ENCODE data around the gene STUM. TPM values are rescaled to one million over a fixed set of nuclear protein-coding genes. Genes with fewer than 3 reads are reported as not detected.

The STUM gene
- total and polyA plus RNA-seq, 10 of the 15 experiments (the other 5 are each of a cell fraction or from before 2014, with no cell fraction given): under 0.01 to 0.15 (median 0.09) TPM; not detected in 5

GRCh38 chr1:226631229-226632000, 82.9 kb downstream of the STUM start:
- Histone ChIP-seq H3K4me2 (ENCODE audit: control insufficient read depth, insufficient read depth) (no peak overlapping the region), H3K9me3 (replicated peaks; ENCODE audit: control insufficient read depth, insufficient read depth, low read length) (no peaks in the 10 kb centered on the region; the same call in 2 of the 3 replicates), H3K4me1 (ENCODE audit: control insufficient read depth, insufficient read depth, low read length) (peaks cover 27% of the 10 kb centered on the region), H3K79me2 (ENCODE audit: control insufficient read depth, insufficient read depth, low read length) (no peaks in the 10 kb centered on the region), H3K4me3 (no peak overlapping the region), H3K36me3 (ENCODE audit: control insufficient read depth in 2 of 2, insufficient read depth in 2 of 2, low read length in 1 of 2) (peaks cover 6 to 11% of the 10 kb centered on the region in 2 experiments), H3K9ac (ENCODE audit: control insufficient read depth, insufficient read depth, low read length) (no peak overlapping the region), H3K27me3 (replicated peaks in 1 of 2; ENCODE audit: control insufficient read depth in 2 of 2, insufficient read depth in 2 of 2, low read length in 1 of 2) (no peaks in the 10 kb centered on the region), H3K27ac (ENCODE audit: control insufficient read depth, insufficient read depth) (no peak overlapping the region), H4K20me1 (ENCODE audit: control insufficient read depth, insufficient read depth) (no peaks in the 10 kb centered on the region), H2AFZ (ENCODE audit: control insufficient read depth, low read depth, low read length) (no peak overlapping the region)
- in situ Hi-C loops (cut with MboI) (loop anchor here (5.0 kb wide), 1 partner anchor 196 kb away; no protein-coding TSS in a partner anchor), intact Hi-C loops (cut with micrococcal nuclease; ENCODE audit: unreplicated experiment) (no loop called here)
- SMC1A ChIA-PET (ENCODE audit: uncharacterized antibody, unreplicated experiment): interaction anchor here (1.1 to 2.8 kb wide), 5 partner anchors 11 to 197 kb away, joined by 3 to 13 read pairs (median 5); no protein-coding TSS in a partner anchor
- no TSS peak for BruUV-seq (replicated peaks)
- CTCF ChIA-PET: interaction anchor here (1.0 to 6.9 kb wide), 4 partner anchors 23 to 195 kb away, joined by 3 to 112 read pairs (median 5); no protein-coding TSS in a partner anchor
- ATAC-seq: no peak
- FAIRE-seq: no peak
- 78% methylated on average over 10 of the region's 10 CpGs for WGBS (ENCODE audit: insufficient coverage, insufficient replicate concordance, low lambda C conversion rate, missing lambda C conversion rate)
- RAD21 ChIA-PET (ENCODE audit: unreplicated experiment): interaction anchor here (2.4 to 4.9 kb wide), 2 partner anchors 72 to 194 kb away, joined by 8 to 42 read pairs; no protein-coding TSS in a partner anchor
- no peak for DNase-seq (ENCODE audit: low read depth, low spot score)
- POLR2A ChIA-PET: interaction anchor here (0.5 kb wide), 1 partner anchor 224 kb away, joined by 3 read pairs; the partner anchor contains the start of gene PARP1
- TF ChIP-seq ATF2 (IDR thresholded peaks at IDR 0.05; ENCODE audit: low read length) (no peak), SKIL (IDR thresholded peaks at IDR 0.05; ENCODE audit: low read depth, poor library complexity, severe bottlenecking) (no peak), TBL1XR1 (IDR thresholded peaks at IDR 0.05; ENCODE audit: low read depth, low read length) (no peak), PBX3 (IDR thresholded peaks at IDR 0.05; ENCODE audit: insufficient replicate concordance, low read depth, low read length) (no peak), RBBP5 (conservative IDR thresholded peaks at IDR 0.05) (no peak), PML (IDR thresholded peaks at IDR 0.05; ENCODE audit: low read length) (no peak), PRDM15 (CRISPR knock-in tag; IDR thresholded peaks at IDR 0.05) (no peak), FOXM1 (IDR thresholded peaks at IDR 0.05; ENCODE audit: low read depth, low read length) (no peak), JUND (IDR thresholded peaks at IDR 0.05; ENCODE audit: low read depth, low read length) (no peak), TARDBP (IDR thresholded peaks at IDR 0.05; ENCODE audit: borderline replicate concordance) (no peak), SREBF2 (IDR thresholded peaks at IDR 0.05; ENCODE audit: low read length) (no peak), MTA3 (IDR thresholded peaks at IDR 0.05; ENCODE audit: borderline replicate concordance, low read length) (no peak), GATAD2B (conservative IDR thresholded peaks at IDR 0.05; ENCODE audit: low read depth) (no peak)
